Esophagus muscularis mucosa (tissue), 3 donors: ENCODE data around the gene VIM.

Experiments
- POLR2A ChIP-seq: fragments of 450-650 bp; IDR thresholded peaks from one replicate; pipeline ENCODE4 v1.6.1; 2017; ENCODE audit warnings: antibody characterized with exemption, moderate library complexity, mild to moderate bottlenecking, low read depth
- TF ChIP-seq, protein P1 (sequence below), 3 experiments: fragments of 200-600 bp in 2 of 3; fragments of 450-650 bp in 1 of 3; sonication (generic) in 2 of 3; IDR thresholded peaks; one replicate each; pipeline ENCODE4 v1.5.1; 2017 to 2019; ENCODE audit warnings: antibody characterized with exemption in 3 of 3, mild to moderate bottlenecking in 2 of 3, moderate library complexity in 1 of 3

GRCh38 chr10:17215782-17216122 lies 12.3 kb upstream of the VIM start:
- TF ChIP-seq, protein P1, sequence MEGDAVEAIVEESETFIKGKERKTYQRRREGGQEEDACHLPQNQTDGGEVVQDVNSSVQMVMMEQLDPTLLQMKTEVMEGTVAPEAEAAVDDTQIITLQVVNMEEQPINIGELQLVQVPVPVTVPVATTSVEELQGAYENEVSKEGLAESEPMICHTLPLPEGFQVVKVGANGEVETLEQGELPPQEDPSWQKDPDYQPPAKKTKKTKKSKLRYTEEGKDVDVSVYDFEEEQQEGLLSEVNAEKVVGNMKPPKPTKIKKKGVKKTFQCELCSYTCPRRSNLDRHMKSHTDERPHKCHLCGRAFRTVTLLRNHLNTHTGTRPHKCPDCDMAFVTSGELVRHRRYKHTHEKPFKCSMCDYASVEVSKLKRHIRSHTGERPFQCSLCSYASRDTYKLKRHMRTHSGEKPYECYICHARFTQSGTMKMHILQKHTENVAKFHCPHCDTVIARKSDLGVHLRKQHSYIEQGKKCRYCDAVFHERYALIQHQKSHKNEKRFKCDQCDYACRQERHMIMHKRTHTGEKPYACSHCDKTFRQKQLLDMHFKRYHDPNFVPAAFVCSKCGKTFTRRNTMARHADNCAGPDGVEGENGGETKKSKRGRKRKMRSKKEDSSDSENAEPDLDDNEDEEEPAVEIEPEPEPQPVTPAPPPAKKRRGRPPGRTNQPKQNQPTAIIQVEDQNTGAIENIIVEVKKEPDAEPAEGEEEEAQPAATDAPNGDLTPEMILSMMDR (IDR thresholded peaks at IDR 0.05): no peak
- TF ChIP-seq POLR2A: no peak
